Measurements from ENCODE around the gene KRTAP5-3.

The KRTAP5-3 gene

DNA sequence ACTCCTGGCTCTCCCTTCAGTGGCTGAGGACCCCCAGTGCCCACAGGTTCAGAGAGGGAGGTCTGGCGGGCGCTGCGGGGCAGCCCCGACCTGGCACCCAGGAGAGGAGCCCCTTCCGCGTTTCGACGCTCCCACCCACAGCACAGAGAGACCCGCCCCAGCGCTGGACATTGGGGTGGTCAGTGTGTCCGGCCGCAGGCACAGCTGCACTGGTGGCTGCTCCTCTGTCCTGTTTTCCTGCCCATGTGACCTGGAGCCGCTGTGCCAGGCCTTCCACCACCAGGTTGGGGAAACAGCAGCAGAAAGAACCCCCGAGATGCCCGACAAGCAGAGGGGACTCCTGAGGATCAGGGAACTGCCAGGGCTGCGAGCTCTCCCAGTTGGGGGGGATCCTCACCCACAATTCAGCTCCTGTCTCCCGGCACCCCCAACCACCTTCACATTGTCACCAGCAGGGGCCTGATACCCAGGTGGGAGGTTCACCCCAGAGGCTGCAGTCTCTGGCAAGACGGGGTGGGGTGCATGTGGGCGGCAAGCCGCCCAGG, 35.0 kb upstream of the KRTAP5-3 start:
- Histone ChIP-seq H3K36me3 (ENCODE audit: low read depth) (no peaks in the 10 kb centered on the region), H3K27me3 (ENCODE audit: insufficient read depth, poor library complexity, severe bottlenecking) (no peaks in the 10 kb centered on the region), H3K27ac (ENCODE audit: poor library complexity, severe bottlenecking) (no peak overlapping the region), H3K9me3 (ENCODE audit: severe bottlenecking) (no peaks in the 10 kb centered on the region), H3K4me1 (ENCODE audit: insufficient read depth, poor library complexity, severe bottlenecking) (peaks cover 4% of the 10 kb centered on the region), H3K4me3 (ENCODE audit: severe bottlenecking) (no peak overlapping the region)
- DNase-seq (ENCODE audit: low spot score) (no peak), ATAC-seq (ENCODE audit: low read depth) (no peak)
- TF ChIP-seq, protein P1, sequence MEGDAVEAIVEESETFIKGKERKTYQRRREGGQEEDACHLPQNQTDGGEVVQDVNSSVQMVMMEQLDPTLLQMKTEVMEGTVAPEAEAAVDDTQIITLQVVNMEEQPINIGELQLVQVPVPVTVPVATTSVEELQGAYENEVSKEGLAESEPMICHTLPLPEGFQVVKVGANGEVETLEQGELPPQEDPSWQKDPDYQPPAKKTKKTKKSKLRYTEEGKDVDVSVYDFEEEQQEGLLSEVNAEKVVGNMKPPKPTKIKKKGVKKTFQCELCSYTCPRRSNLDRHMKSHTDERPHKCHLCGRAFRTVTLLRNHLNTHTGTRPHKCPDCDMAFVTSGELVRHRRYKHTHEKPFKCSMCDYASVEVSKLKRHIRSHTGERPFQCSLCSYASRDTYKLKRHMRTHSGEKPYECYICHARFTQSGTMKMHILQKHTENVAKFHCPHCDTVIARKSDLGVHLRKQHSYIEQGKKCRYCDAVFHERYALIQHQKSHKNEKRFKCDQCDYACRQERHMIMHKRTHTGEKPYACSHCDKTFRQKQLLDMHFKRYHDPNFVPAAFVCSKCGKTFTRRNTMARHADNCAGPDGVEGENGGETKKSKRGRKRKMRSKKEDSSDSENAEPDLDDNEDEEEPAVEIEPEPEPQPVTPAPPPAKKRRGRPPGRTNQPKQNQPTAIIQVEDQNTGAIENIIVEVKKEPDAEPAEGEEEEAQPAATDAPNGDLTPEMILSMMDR (IDR thresholded peaks at IDR 0.05; ENCODE audit: poor library complexity, severe bottlenecking): no peak

DNA sequence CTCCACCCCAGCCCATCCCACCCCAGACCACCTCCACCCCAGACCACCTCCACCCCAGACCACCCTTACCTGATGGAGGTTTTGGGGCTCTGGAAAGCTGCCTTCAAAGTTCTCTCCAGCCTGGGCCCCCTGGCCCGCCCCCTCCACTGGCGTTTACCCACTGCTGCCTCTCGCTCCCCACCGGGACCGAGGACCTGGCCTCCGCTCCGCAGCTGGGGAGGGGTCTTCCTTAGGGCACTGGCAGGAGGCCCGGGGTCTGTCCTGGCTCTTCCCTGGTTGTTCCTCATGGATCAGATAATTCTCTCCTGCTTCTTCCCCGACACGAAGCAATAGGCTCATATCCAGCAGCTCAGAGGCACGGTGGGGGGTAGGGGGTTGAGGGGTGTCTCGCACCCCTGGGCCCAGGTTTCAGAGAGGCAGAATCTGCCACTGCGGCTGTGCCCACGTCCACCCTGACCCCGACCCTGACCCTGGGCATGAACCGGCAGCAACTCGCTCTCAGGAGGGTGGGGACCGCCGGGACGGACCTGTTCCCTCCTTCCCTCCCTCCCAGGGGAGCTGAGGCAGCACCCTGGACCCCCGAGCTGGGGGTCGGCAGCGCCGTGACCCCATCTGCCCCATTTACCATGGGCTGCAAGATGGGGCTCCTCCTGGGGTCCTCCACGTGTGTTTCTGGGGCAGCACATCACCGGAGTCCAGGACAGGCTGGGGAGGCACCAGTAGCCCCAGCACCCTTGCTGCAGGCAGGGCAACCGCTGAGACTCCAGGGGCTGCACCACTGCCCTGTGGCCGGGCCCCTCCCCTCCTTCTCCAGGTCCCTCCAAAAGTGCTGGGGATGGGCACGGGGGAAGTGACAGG, 34.3 kb upstream of the KRTAP5-3 start:
- TF ChIP-seq, protein P1 (IDR thresholded peaks at IDR 0.05; ENCODE audit: poor library complexity, severe bottlenecking): no peak
- Histone ChIP-seq H3K9me3 (ENCODE audit: severe bottlenecking) (no peaks in the 10 kb centered on the region), H3K4me1 (ENCODE audit: insufficient read depth, poor library complexity, severe bottlenecking) (peaks cover 4% of the 10 kb centered on the region), H3K27ac (ENCODE audit: poor library complexity, severe bottlenecking) (no peak overlapping the region), H3K36me3 (ENCODE audit: low read depth) (no peaks in the 10 kb centered on the region), H3K4me3 (ENCODE audit: severe bottlenecking) (no peak overlapping the region), H3K27me3 (ENCODE audit: insufficient read depth, poor library complexity, severe bottlenecking) (no peaks in the 10 kb centered on the region)
- DNase-seq (ENCODE audit: low spot score): no peak
- no peak for ATAC-seq (ENCODE audit: low read depth)

DNA sequence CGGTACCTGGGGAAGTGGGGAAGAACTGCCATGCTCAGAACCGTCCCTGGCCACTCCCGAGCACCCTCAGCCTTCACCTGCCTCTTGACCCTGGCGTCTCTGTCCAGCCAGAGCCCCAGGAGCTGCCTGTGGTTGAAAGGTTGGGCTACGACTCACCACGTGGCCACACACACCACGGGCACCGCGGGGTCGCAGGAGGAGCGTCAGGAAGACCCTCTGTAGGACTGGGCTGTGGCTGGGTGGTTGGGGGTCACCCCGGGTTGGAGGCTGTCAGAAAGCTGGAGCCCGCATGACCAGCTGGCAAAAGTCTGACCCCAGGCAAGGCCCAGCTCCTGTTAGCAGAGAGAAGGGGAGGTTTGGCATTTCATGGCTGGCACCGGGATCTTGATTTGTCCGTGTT, 32.8 kb upstream of the KRTAP5-3 start:
- Histone ChIP-seq H3K27me3 (ENCODE audit: insufficient read depth, poor library complexity, severe bottlenecking) (no peaks in the 10 kb centered on the region), H3K4me1 (ENCODE audit: insufficient read depth, poor library complexity, severe bottlenecking) (peaks cover 4% of the 10 kb centered on the region), H3K4me3 (ENCODE audit: severe bottlenecking) (no peak overlapping the region), H3K9me3 (ENCODE audit: severe bottlenecking) (no peaks in the 10 kb centered on the region), H3K27ac (ENCODE audit: poor library complexity, severe bottlenecking) (no peak overlapping the region), H3K36me3 (ENCODE audit: low read depth) (no peaks in the 10 kb centered on the region)
- no peak for DNase-seq (ENCODE audit: low spot score)
- ATAC-seq (ENCODE audit: low read depth): no peak
- TF ChIP-seq, protein P1 (IDR thresholded peaks at IDR 0.05; ENCODE audit: poor library complexity, severe bottlenecking): no peak

DNA sequence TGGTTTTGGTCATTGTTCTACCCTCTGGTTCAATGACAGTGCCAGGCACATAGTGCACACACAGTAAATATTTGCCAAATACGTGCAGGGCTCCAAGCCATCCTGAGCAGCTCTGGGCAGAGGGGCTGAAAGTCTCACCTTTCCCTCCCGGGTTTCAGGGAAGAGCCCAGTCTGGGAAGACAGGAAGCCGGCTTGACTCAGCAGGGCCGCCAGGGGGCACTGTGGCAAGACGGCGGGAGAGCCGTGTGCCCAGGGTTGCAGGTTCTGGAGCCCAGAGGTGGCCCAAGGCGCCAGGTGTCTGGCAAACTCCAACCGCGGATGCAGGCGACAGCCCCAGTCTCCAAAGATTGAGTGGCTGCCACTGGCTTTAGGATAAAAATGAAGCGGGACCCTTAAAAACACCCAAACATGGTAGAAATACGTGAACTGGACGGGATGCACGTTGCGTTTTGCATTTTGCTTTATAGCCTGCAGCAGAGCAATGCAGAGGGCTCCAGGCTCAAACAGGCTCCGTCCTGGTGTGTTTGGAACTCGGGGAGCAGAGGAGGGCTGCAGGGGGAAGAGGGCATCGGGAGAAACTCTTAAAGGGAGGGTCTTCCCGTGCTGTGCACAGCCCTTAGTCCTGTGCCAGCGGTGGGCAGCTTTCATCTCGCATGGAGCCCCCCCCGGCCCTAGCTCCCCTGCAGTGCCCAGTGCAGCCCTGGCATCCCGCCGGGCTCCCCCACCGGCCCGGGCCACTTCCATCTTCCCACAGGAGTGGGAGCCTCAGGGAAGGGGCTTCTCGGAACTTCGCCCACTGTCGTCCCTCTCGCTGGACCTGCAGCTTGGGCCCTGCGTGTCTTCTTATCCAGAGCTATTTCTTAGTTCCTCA, 32.0 kb upstream of the KRTAP5-3 start:
- Histone ChIP-seq H3K27ac (ENCODE audit: poor library complexity, severe bottlenecking) (no peak overlapping the region), H3K9me3 (ENCODE audit: severe bottlenecking) (no peaks in the 10 kb centered on the region), H3K27me3 (ENCODE audit: insufficient read depth, poor library complexity, severe bottlenecking) (no peaks in the 10 kb centered on the region), H3K36me3 (ENCODE audit: low read depth) (no peaks in the 10 kb centered on the region), H3K4me3 (ENCODE audit: severe bottlenecking) (no peak overlapping the region), H3K4me1 (ENCODE audit: insufficient read depth, poor library complexity, severe bottlenecking) (peaks cover 4% of the 10 kb centered on the region)
- DNase-seq (ENCODE audit: low spot score) (no peak), ATAC-seq (ENCODE audit: low read depth) (peak; percentile 38; the same call in 1 of the 3 replicates)
- TF ChIP-seq, protein P1 (IDR thresholded peaks at IDR 0.05; ENCODE audit: poor library complexity, severe bottlenecking): peak; percentile 66
